Activated B cell treated with CpG ODN at 0.5 μM for 24 hours (primary cell): ENCODE measurements around the gene HOXB7. TPM values are rescaled to one million over a fixed set of nuclear protein-coding genes. Genes with fewer than 3 reads are reported as not detected.

Experiments
- ATAC-seq: fragments of 200-7000 bp; cut with Tn5 transposase; one replicate; pipeline ENCODE4 v1.10.0; 2021; ENCODE audit warnings: low read depth, mild to moderate bottlenecking, moderate library complexity
- CTCF ChIA-PET: fragments of 350-600 bp; sonication (Branson Sonifier 250); formaldehyde crosslinking; loops from one replicate; lab custom pipeline; 2021; ENCODE audit warnings: antibody characterized with exemption; lab: Charles Lee
- POLR2A ChIA-PET: fragments of 350-600 bp; sonication (Branson Sonifier 250); formaldehyde crosslinking; loops from one replicate; lab custom pipeline; 2021; ENCODE audit warnings: antibody characterized with exemption; lab: Charles Lee
- DNase-seq: peaks from one replicate; pipeline ENCODE4 v3.0.0; 2022
- H3K27ac Mint-ChIP-seq: one replicate; pipeline ENCODE4 v1.8.0; 2020; ENCODE audit warnings: mixed read lengths
- H3K27me3 Mint-ChIP-seq: one replicate; pipeline ENCODE4 v1.8.0; 2021; ENCODE audit warnings: mixed read lengths
- H3K36me3 Mint-ChIP-seq: one replicate; pipeline ENCODE4 v1.8.0; 2021; ENCODE audit warnings: low read depth, mixed read lengths
- H3K4me1 Mint-ChIP-seq: one replicate; pipeline ENCODE4 v1.8.0; 2021; ENCODE audit warnings: mixed read lengths
- H3K4me3 Mint-ChIP-seq: one replicate; pipeline ENCODE4 v1.8.0; 2020; ENCODE audit warnings: mild to moderate bottlenecking, mixed read lengths
- H3K9me3 Mint-ChIP-seq: one replicate; pipeline ENCODE4 v1.8.0; 2020; ENCODE audit warnings: mixed read lengths
- CTCF ChIP-seq: fragments of 200-600 bp; IDR thresholded peaks from one replicate; pipeline ENCODE4 v1.8.0; 2022; ENCODE audit warnings: antibody characterized with exemption, mild to moderate bottlenecking
- intact Hi-C: fragments of 100-400 bp; cut with micrococcal nuclease; formaldehyde crosslinking; loops from one replicate; pipeline ENCODE4 v1.15.1; 2024
- total RNA-seq: library from RNA; stranded (reverse); gene quantifications from 2 replicates; pipeline ENCODE4 v1.2.3, GENCODE V29; 2022

The HOXB7 gene
- total RNA-seq, 1 donor from 2014 or later: 0.60 TPM

- peaks cover 4% of the 10 kb centered on the region for H3K4me1 Mint-ChIP-seq
- no peak for DNase-seq
- POLR2A ChIA-PET: no interaction called here
- H3K4me3 Mint-ChIP-seq: no peak overlapping the region
- no peaks in the 10 kb centered on the region for H3K9me3 Mint-ChIP-seq
- intact Hi-C loops: loop anchor here (5.0 kb wide), 1 partner anchor 36 kb away; no protein-coding TSS in a partner anchor
- no peak for ATAC-seq
- CTCF ChIA-PET: no interaction called here
- H3K27ac Mint-ChIP-seq: no peak overlapping the region
- TF ChIP-seq CTCF: no peak
- H3K27me3 Mint-ChIP-seq: peaks cover 32% of the 10 kb centered on the region
- no peaks in the 10 kb centered on the region for H3K36me3 Mint-ChIP-seq
Measured at GRCh38 chr17:48558057-48558830, 52.6 kb downstream of the HOXB7 start.

Other genes with a start within 250 kb of the HOXB7 start
- gene SKAP1, start 180.8 kb downstream of the HOXB7 start, total RNA-seq: 24.3 and 25.3 TPM in 2 replicates
- gene HOXB1, start 80.0 kb downstream of the HOXB7 start, total RNA-seq: not detected in 2 replicates
- 2.2 and 2.9 TPM in 2 replicates for gene HOXB2, start 65.9 kb downstream of the HOXB7 start, total RNA-seq
- gene HOXB4, start 32.7 kb downstream of the HOXB7 start, total RNA-seq: 0.88 and 1.4 TPM in 2 replicates
- gene HOXB3, start 20.8 kb downstream of the HOXB7 start, total RNA-seq: 1.4 and 2.6 TPM in 2 replicates
- not detected in 2 replicates for gene HOXB5, start 17.2 kb downstream of the HOXB7 start, total RNA-seq
- gene HOXB6, start 6.0 kb downstream of the HOXB7 start, total RNA-seq: not detected in 2 replicates
- gene HOXB8, start 4.3 kb upstream of the HOXB7 start, total RNA-seq: not detected in 2 replicates
- 0.13 TPM in 1 of 2 replicates, not detected in the other for gene HOXB9, start 15.3 kb upstream of the HOXB7 start, total RNA-seq
- gene PRAC1, start 111.5 kb upstream of the HOXB7 start, total RNA-seq: not detected in 2 replicates
- gene PRAC2, start 112.2 kb upstream of the HOXB7 start, total RNA-seq: not detected in 2 replicates
- gene HOXB13, start 117.7 kb upstream of the HOXB7 start, total RNA-seq: not detected in 2 replicates
- gene TTLL6, start 206.2 kb upstream of the HOXB7 start, total RNA-seq: not detected in 2 replicates
- gene CALCOCO2, start 220.0 kb upstream of the HOXB7 start, total RNA-seq: 115 TPM in 2 replicates